Liver (tissue), 9 donors: ENCODE measurements around the gene IZUMO1. TPM values are rescaled to one million over a fixed set of nuclear protein-coding genes. Genes with fewer than 3 reads are reported as not detected.

Experiments
- DNase-seq: peaks from one replicate; pipeline ENCODE4 v3.0.0-alpha.2; 2017; ENCODE audit warnings: low spot score
- H3K27ac ChIP-seq, 2 donors: one replicate each; pipeline ENCODE4 v1.7.0; 2013; ENCODE audit warnings: inconsistent platforms in 2 of 2, low read length in 2 of 2, control low read depth in 1 of 2, low read depth in 1 of 2, mild to moderate bottlenecking in 1 of 2
- H3K27me3 ChIP-seq, 4 donors: one replicate each; pipeline versions ENCODE4 v1.6.1 to v1.7.0; 2013; ENCODE audit warnings: low read length in 3 of 4, inconsistent platforms in 1 of 4, mild to moderate bottlenecking in 1 of 4, moderate library complexity in 1 of 4; ENCODE audit not compliant: control insufficient read depth in 4 of 4, insufficient read depth in 4 of 4
- H3K36me3 ChIP-seq, 4 donors: one replicate each; pipeline versions ENCODE4 v1.6.1 to v1.7.0; 2013; ENCODE audit warnings: low read length in 3 of 4, mild to moderate bottlenecking in 3 of 4, low read depth in 1 of 4, moderate library complexity in 1 of 4; ENCODE audit not compliant: control insufficient read depth in 4 of 4, insufficient read depth in 3 of 4
- H3K4me1 ChIP-seq, 4 donors: one replicate each; pipeline versions ENCODE4 v1.6.1 to v1.7.0; 2013; ENCODE audit warnings: low read length in 3 of 4, mild to moderate bottlenecking in 3 of 4, moderate library complexity in 1 of 4; ENCODE audit not compliant: control insufficient read depth in 4 of 4, insufficient read depth in 4 of 4
- H3K4me3 ChIP-seq, 3 donors: one replicate each; pipeline versions ENCODE4 v1.6.1 to v1.7.0; 2013; ENCODE audit warnings: low read length in 3 of 3, control low read depth in 1 of 3, low read depth in 1 of 3, mild to moderate bottlenecking in 1 of 3
- H3K9ac ChIP-seq, 2 donors: one replicate each; pipeline ENCODE4 v1.7.0; 2013; ENCODE audit warnings: low read length in 2 of 2, mild to moderate bottlenecking in 2 of 2, moderate library complexity in 2 of 2, control low read depth in 1 of 2, low read depth in 1 of 2
- H3K9me3 ChIP-seq, 4 donors: one replicate each; pipeline versions ENCODE4 v1.6.1 to v1.7.0; 2013; ENCODE audit warnings: low read length in 3 of 4; ENCODE audit not compliant: control insufficient read depth in 4 of 4
- CTCF ChIP-seq: fragments of 150-350 bp; IDR thresholded peaks from 2 replicates; pipeline ENCODE4 v1.5.1; 2017; ENCODE audit warnings: improper control_type of control experiment, low read depth, low read length; ENCODE audit not compliant: missing input control
- EGR1 ChIP-seq, 2 donors: IDR thresholded peaks; 2 replicates each; pipeline ENCODE4 v1.6.1; 2016 to 2018; ENCODE audit warnings: antibody characterized with exemption in 2 of 2, low read depth in 2 of 2
- FOXA1 ChIP-seq: IDR thresholded peaks from 2 replicates; pipeline ENCODE4 v1.6.1; 2016; ENCODE audit warnings: antibody characterized with exemption
- FOXA2 ChIP-seq: IDR thresholded peaks from 2 replicates; pipeline ENCODE4 v1.6.1; 2016; ENCODE audit warnings: antibody characterized with exemption
- GABPA ChIP-seq, 2 donors: IDR thresholded peaks in 1 of 2; conservative IDR thresholded peaks in 1 of 2; 2 replicates each; pipeline ENCODE4 v1.6.1; 2016; ENCODE audit warnings: antibody characterized with exemption in 2 of 2, mild to moderate bottlenecking in 1 of 2, moderate library complexity in 1 of 2
- NR2F2 ChIP-seq: IDR thresholded peaks from 2 replicates; pipeline ENCODE4 v1.6.1; 2016; ENCODE audit warnings: antibody characterized with exemption
- REST ChIP-seq: IDR thresholded peaks from 2 replicates; pipeline ENCODE4 v1.6.1; 2016; ENCODE audit warnings: antibody characterized with exemption, mild to moderate bottlenecking
- SP1 ChIP-seq: IDR thresholded peaks from 2 replicates; pipeline ENCODE4 v1.6.1; 2018; ENCODE audit warnings: antibody characterized with exemption, mild to moderate bottlenecking
- TAF1 ChIP-seq: conservative IDR thresholded peaks from 2 replicates; pipeline ENCODE4 v1.6.1; 2016; ENCODE audit warnings: antibody characterized with exemption, mild to moderate bottlenecking
- ZBTB33 ChIP-seq: IDR thresholded peaks from 2 replicates; pipeline ENCODE4 v1.6.1; 2016; ENCODE audit warnings: antibody characterized with exemption
- WGBS: extraction: QIAGEN DNeasy Blood & Tissue Kit; methylation state at CpG from one replicate; pipeline ENCODE4 v1.1.7; 2013; 5-methylcytosine and 5-hydroxymethylcytosine counted together
- polyA plus RNA-seq, 2 donors: library from polyadenylated mRNA; stranded (reverse) in 1 of 2; unstranded in 1 of 2; fragments of 200-250 nt in 1 of 2; fragments of >200 nt in 1 of 2; fragmentation: Nextera tagmentation in 1 of 2; extraction: Ambion mirVana in 1 of 2; gene quantifications; one replicate each; pipeline versions ENCODE4 v1.2.1 to v1.2.3, GENCODE V29; 2013 to 2015
- total RNA-seq, 2 donors: library from RNA; depleted of rRNA; stranded (reverse); fragments of >200 nt; gene quantifications; one replicate each; pipeline ENCODE4 v1.2.3, GENCODE V29; 2014
- donor health status: healthy.
- donor health status: healthy.
- donor health status: healthy.
- donor health status: healthy.
- donor health status: healthy.

IZUMO1 gene
- total and polyA plus RNA-seq, 4 donors = 0.33 to 0.47 TPM; not detected in 2

GRCh38 chr19:48703316-48703715, 43.4 kb downstream of the IZUMO1 start:
- TF ChIP-seq FOXA1 = no peak
- no peak for TF ChIP-seq NR2F2
- no peak for TF ChIP-seq SP1
- TF ChIP-seq CTCF = no peak
- TF ChIP-seq GABPA (IDR thresholded peaks at IDR 0.05 in 1 of 2, conservative IDR thresholded peaks at IDR 0.05 in 1 of 2) = no peak
- no peak for TF ChIP-seq FOXA2
- TF ChIP-seq REST = no peak
- TF ChIP-seq TAF1 = no peak
- 92% methylated on average over 23 of the region's 23 CpGs for WGBS
- Histone ChIP-seq H3K9me3 (no peaks in the 10 kb centered on the region), H3K9ac (no peak overlapping the region), H3K36me3 (no peaks in the 10 kb centered on the region), H3K4me1 (no peaks in the 10 kb centered on the region), H3K27me3 (no peaks in the 10 kb centered on the region), H3K27ac (no peak overlapping the region), H3K4me3 (no peak overlapping the region)
- DNase-seq = no peak

GRCh38 chr19:48702701-48703100, 44.0 kb downstream of the IZUMO1 start:
- Histone ChIP-seq H3K27ac (no peak overlapping the region), H3K4me3 (no peak overlapping the region), H3K9me3 (no peaks in the 10 kb centered on the region), H3K9ac (no peak overlapping the region), H3K4me1 (no peaks in the 10 kb centered on the region), H3K36me3 (no peaks in the 10 kb centered on the region), H3K27me3 (no peaks in the 10 kb centered on the region)
- no peak for DNase-seq
- WGBS = 97% methylated on average over 13 of the region's 13 CpGs
- TF ChIP-seq ZBTB33 (no peak), EGR1 (IDR thresholded peaks at IDR 0.05; ENCODE audit: low read depth in 2 of 2) (no peak)

- H3K27ac ChIP-seq = no peak overlapping the region
- no peak for DNase-seq
- WGBS = 69% methylated on average over 4 of the region's 4 CpGs
- peaks cover 0 to 6% (median 2%) of the 10 kb centered on the region in 4 donors for H3K4me1 ChIP-seq
- no peaks in the 10 kb centered on the region for H3K9me3 ChIP-seq
- no peaks in the 10 kb centered on the region for H3K36me3 ChIP-seq
- H3K9ac ChIP-seq = no peak overlapping the region
- H3K27me3 ChIP-seq = no peaks in the 10 kb centered on the region
- H3K4me3 ChIP-seq = no peak overlapping the region
- TF ChIP-seq GABPA (IDR thresholded peaks at IDR 0.05 in 1 of 2, conservative IDR thresholded peaks at IDR 0.05 in 1 of 2) (no peak), NR2F2 (peak; percentile 85)
Observed at GRCh38 chr19:48698046-48698445, 48.7 kb downstream of the IZUMO1 start.
